Activated gamma-delta T cell treated with anti-CD3 and anti-CD28 coated beads, Interleukin-2, amount 50 U/mL, for 16 hours (primary cell): ENCODE data around the gene TNS4.

Source experiments
- DNase-seq: peaks from one replicate; pipeline ENCODE4 v3.0.0-alpha.2; 2020; ENCODE audit warnings: low read depth

Gene TNS4

DNA sequence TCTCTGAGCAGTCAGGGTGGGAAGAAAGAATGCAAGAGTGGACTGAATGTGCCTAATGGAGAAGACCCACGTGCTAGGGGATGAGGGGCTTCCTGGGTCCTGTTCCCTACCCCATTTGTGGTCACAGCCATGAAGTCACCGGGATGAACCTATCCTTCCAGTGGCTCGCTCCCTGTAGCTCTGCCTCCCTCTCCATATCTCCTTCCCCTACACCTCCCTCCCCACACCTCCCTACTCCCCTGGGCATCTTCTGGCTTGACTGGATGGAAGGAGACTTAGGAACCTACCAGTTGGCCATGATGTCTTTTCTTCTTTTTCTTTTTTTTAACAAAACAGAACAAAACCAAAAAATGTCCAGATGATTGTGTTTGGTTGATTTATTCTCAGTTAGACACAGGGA lies 44.1 kb downstream of the TNS4 start:
- DNase-seq: no peak

DNA sequence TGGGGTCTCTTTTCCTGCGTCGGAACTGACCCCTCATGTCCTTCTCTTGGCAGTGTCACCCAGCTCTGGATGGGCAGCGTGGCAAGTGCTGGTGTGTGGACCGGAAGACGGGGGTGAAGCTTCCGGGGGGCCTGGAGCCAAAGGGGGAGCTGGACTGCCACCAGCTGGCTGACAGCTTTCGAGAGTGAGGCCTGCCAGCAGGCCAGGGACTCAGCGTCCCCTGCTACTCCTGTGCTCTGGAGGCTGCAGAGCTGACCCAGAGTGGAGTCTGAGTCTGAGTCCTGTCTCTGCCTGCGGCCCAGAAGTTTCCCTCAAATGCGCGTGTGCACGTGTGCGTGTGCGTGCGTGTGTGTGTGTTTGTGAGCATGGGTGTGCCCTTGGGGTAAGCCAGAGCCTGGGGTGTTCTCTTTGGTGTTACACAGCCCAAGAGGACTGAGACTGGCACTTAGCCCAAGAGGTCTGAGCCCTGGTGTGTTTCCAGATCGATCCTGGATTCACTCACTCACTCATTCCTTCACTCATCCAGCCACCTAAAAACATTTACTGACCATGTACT lies 44.9 kb downstream of the TNS4 start:
- DNase-seq: no peak

DNA sequence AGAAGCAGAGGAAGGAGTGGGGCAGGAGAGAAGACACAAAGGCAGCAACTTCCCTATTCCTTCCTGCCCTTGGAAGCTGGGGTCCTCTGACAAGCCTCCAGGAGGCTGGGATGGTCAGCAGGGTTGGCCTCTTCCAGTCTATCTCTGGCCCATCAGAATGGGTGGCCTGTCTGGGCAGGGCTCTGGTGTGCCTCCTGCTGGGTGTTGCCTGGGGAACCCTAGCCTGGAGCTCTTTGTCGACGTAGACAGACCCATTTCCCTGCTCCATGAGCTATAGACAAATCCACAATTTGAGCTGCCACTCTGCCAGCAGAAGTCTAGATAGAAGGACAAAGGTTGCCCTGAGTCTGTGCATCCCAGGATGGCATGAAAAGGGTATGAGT lies 46.8 kb downstream of the TNS4 start:
- DNase-seq: no peak

DNA sequence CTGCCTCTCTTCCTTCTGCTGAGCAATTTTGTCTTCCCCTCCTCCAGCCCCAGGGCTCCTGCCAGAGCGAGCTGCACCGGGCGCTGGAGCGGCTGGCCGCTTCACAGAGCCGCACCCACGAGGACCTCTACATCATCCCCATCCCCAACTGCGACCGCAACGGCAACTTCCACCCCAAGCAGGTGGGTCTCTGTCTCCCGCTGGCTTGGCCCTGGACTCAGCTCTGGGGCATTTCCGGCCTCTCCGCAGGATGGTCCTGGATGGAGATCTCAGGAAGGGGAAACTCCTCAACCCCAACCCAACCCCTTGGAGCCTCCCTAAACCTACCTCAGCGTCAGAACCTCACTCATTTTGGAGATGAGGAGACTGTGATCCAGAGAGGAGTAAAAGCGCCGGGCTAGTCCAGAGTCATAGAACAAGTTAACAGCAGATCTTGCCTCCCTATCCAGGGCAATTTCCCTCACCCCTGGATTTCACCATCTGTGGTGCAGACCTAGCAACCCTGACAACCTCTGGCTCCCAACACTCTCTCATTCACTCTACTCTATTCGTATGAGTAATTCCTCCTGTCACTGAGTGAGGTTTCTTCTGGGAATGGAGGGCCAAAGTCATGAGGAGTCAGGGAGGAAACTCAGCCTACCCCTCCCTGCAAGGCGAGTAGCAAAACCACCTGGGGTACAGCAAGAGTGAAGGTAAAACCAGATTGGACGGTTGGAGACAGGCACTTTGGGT lies 47.4 kb downstream of the TNS4 start:
- no peak for DNase-seq

DNA sequence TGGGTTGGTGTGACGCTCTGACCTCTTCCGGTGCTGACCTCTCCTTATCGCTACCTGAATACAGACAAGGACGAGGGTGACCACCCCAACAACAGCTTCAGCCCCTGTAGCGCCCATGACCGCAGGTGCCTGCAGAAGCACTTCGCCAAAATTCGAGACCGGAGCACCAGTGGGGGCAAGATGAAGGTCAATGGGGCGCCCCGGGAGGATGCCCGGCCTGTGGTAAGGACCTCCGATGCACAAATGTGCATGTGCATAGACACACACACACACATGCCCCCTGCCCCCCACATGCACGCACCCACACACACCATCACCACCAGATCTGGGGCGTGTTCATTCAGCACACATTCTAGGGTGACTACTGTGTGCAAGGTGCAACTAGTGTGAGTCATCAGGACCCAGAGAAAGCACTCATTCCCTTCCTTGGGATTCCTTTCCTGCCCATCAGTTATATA lies 48.5 kb downstream of the TNS4 start:
- DNase-seq: no peak

DNA sequence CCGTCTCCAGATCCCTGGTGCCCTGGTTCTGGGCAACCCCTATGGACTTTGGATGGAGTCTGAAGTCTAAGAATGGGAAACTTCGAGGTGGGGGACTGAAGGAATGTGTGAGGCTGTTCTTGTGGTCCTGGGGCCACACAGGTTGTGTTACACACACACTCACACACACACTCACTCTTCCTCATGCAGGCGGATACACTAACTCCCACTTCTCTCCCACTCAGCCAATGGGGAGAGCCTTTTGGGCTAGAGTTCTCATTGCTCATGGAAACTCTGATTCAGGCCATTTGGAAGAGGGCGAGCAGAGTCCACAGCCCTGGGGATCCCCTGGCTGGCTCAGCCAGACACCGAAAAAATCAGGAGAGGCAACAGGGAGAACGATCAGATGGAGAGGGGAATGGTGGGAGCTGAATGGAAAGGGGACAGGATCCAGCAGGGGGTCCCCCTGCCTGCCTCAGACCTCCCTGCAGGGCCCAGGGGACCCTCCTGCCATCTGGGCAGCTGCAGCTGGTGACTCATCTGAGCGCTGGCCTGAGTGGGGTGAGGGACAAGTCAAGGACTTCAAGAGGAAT lies 49.1 kb downstream of the TNS4 start:
- no peak for DNase-seq

DNA sequence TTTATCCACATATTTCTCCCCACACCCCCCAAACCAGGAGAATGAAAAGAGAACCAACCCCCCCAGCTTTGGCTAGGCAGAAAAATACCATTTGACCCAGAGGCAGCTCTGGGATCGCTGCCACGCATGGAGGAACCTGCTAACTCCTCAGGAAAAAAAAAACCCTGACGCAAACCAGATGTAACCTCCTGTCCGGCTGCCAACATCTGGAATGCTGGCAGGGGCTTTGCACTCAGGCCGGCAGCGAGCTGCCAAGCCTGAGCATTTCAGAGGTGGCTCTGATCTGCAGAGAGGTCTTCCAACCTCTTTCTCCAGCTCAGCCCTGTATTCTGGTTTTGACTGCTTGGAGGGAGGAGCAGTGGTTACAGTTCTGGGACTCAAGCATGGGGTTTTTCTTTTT lies 50.0 kb downstream of the TNS4 start:
- DNase-seq: no peak

DNA sequence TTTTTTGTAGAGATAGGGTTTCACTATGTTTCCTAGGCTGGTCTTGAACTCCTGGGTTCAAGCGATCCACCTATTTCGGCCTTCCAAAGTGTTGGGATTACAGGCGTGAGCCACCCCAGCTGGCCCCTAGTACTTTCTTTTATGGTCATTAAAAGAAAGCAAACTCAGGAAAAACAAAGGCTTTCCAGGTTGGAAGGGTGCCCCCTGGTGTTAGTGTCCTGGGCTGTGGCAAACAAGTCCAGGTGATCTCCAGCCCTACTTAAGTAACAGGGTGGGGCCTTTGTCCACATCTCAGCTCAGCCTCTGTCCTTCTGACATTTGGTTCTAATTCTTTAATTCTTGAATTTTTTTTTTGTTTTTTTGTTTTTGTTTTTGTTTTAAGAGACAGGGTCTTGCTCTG lies 51.2 kb downstream of the TNS4 start:
- DNase-seq: no peak

DNA sequence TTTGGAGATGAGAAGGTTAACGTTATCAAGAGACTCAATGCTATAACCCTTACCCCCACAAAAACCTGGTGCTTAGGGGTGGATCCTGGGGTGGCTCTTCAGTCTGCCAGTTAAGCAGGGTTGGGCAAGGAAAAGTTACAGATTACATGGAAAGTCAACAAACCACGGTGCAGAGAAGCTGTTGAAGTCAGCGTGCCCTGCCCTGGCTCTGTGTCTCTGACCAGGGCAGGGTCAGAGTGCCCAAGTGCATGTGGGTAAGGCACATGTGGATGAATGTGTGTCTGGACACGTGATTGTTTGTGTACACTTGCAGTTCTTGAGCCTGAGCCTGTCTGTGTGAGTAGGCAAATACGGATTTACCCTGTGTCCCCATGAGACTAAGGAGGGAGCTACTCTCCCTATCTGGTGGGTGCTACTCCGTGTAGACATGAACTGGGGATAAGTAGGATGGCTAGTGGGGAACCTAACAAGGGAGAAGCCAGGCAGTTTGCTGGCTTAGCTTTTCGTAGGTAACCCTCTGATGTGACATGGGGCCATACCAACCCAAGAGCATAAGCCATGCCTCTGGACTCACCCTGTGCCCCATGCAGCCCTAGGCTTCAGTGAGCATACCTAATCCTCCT lies 52.7 kb downstream of the TNS4 start:
- DNase-seq: no peak

DNA sequence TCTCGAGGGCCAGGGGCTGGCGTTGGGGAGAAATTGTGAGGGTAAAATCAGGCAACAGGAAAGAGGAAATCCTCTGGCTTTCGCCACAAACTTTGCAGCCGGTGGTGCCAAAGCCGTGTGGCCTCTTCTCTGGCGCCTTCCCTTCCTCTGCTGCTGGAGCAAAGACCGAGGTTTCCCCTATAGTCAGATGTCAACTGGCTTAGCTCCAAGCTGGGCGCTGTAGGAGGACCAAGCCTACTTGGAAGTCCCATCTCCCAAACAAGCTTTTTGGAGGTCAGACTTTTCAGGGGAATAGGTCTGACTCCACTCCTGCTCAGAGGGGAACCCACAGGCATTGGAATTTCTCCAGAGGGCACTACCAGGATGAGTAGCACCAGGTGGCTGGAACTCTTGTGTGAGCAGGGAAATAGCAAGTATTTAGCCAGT lies 53.2 kb downstream of the TNS4 start:
- DNase-seq: no peak

DNA sequence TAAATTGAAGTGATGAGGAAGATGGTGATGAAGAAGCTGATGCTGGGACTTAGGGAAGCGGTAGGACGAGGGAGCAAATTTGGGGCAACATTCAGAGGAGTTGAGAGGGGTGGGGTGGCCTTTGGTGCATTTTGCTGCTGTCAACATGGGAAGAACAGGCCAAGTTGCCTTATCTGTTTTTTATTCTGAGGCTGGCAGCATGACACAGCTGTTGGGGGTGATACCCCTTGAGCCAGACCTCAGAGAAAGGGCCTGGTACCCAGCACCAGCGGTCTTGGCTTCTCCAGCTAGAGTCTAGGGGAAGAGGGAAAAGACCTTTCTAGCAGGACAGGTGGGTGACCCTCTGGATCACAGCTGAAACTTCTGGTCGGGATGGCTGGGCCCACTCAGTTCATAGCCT lies 53.6 kb downstream of the TNS4 start:
- DNase-seq: no peak

DNA sequence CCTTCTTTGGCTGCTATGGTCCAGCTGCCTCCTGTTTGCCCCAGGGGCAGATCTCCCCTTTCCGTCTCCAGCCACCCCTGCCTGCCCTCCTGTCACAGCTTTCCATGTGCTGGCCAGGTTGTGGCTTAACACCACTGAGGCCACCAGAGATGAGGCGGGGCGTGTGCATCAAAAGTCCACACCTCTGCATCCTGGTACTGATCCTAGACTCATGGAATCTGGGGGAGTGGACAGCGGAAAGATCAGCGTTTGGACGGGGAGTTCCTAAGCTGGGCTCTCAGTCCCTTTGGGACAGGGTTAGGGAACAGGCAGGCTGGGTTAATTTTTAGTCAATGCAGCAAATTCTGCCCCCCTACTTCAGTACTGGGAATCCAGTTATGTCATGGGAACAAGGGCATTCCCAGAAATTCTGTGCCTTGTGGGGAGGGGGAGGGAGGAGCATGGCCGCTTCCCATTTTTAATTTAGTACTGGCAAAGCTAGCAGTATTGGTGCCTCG lies 54.2 kb downstream of the TNS4 start:
- no peak for DNase-seq

DNA sequence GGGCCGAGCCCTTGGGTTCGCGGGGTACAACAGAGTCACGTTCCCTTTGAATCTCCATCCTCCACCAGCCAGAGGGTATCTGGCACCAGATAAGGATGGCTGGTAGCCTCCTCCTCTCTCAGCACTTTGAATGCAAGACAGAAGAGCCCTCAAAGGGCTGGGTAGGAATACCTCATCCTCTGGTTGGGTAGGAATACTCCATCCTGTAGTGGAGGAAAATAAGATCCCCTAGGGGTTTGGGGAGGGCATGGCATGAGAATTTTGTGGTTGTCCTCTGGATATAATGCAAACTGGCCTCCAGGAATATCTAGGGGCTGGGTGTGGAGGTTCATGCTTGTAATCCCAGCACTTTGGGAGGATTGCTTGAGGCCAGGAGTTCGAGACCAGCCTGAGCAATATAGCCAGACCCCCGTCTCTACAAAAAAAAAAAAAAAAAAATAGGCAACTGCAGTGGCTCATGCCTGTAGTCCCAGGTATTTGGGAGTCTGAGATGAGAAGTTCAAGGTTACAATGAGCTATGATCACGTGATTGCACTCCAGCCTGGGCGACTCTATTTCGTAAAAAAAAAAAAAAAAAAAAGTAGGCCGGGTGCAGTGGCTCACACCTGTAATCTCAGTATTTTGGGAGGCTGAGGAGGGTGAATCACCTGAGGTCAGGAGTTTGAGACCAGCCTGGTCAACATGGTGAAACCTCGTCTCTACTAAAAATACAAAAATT lies 55.5 kb downstream of the TNS4 start:
- DNase-seq: no peak

DNA sequence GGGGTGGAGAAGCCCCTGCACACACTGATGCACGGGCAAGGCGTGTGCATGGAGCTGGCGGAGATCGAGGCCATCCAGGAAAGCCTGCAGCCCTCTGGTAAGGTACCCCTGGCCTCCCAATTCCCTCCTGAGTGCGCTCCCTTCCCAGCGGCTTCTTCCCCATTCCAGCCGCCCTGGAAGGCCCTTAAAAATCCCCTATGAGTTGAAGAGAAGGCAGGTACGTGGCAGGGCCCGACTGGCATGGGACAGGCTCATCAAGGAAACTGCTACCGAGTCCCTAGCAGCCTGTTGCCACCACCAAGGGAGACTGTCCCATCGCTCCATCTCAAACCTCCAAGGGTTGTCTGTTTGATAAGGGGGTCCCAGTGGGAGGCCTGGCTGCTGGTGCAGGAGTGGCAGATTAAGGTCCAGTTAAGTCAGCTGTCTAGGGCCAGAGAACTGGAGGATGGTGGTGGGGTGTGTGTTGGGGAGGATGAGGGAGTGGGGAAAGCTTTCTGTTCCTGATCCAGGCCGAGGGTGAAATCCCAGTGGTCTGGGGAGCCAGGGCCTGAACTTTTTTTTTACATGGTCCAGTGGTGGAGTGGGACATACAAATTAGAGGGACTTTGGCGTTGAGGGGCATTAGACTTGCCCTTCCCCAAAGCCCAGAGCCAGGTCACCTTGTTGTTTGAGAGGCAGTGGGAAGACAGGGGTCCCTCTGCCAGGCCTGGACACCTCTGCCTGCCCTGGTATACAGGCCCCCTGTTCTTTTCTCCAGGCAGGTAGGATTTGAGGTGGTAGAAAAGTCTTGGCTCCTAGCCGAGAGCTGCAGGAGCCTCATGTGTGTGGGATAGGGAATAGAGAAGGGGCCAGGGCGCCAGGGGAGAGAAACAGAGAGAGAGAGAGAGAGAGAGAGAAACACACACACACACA lies 57.2 kb downstream of the TNS4 start:
- no peak for DNase-seq

DNA sequence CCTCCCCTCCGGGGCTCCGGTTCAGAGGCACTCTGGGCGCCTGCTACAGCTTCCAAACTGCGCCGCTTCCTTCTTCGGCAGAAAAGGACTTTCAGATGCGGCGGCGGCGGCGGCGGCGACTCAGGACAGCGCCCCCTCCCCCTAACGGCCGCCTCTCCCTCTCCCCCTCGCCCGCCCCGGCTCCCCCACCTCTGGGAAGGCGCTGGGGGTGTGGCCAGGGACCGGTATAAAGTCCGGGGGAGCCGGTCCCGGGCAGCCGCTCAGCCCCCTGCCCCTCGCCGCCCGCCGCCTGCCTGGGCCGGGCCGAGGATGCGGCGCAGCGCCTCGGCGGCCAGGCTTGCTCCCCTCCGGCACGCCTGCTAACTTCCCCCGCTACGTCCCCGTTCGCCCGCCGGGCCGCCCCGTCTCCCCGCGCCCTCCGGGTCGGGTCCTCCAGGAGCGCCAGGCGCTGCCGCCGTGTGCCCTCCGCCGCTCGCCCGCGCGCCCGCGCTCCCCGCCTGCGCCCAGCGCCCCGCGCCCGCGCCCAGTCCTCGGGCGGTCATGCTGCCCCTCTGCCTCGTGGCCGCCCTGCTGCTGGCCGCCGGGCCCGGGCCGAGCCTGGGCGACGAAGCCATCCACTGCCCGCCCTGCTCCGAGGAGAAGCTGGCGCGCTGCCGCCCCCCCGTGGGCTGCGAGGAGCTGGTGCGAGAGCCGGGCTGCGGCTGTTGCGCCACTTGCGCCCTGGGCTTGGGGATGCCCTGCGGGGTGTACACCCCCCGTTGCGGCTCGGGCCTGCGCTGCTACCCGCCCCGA lies 58.0 kb downstream of the TNS4 start, which contains the start of gene IGFBP4:
Gene IGFBP4, plus strand, starts transcription at position 255 of the 792 bp plus-strand sequence. Its CDS starts 286 bp downstream, at position 541.
- peak; percentile 48 for DNase-seq

DNA sequence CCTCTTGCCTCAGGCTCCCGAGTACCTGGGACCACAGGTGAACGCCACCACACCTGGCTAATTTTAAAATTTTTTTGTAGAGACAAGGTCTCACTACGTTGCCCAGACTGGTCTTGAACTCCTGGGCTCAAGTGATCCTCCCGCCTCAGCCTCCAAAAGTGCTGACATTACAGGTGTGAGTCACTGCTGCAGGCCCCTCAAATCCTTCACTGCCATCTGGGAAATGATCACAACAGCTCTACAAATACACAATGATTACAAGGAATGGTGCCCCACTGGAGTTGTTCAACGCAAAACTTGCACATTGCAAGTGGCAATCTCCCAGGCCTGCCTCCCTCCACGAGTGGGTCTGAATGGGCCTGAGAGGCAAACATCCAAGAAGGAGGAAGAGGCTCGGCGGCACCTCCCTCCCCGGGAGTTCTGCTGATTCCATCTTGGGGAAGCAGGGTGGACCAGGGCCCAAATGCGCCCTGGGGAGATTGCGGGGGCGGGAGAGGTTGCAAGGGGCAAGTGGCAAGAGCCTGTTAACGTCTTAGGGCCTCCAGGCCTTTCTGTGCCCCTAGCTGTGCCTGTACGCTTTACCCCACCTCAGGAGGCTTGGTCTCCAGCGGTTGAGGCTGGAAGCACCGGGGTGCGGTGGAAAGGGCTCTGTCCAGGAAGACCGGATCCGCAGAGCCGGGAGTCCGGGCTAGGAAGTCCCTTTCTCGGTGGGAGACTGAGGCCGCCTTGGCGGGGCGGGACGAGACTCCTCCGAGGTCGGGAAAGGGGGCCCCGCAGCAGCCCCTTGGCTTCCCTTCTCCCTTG lies 58.8 kb downstream of the TNS4 start:
- no peak for DNase-seq

DNA sequence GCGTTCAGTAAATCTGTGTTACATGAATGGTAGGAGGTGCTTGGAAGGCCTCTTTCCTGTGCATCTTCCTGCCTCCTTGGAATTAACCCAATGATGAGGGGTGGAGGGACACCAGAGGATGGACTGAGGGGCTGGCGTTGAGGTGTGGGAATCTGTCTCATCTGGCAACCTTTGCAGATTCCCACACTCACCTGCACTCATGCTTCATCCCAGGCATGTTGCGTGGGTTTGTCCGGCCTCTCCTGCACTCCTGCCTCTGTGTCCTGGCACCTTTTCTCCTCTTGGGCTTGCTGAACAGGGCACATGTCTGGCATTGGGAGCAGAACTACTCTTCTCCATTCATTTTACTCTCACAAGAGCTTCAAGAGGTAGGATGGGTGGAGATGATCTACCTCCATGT lies 61.3 kb downstream of the TNS4 start:
- no peak for DNase-seq

DNA sequence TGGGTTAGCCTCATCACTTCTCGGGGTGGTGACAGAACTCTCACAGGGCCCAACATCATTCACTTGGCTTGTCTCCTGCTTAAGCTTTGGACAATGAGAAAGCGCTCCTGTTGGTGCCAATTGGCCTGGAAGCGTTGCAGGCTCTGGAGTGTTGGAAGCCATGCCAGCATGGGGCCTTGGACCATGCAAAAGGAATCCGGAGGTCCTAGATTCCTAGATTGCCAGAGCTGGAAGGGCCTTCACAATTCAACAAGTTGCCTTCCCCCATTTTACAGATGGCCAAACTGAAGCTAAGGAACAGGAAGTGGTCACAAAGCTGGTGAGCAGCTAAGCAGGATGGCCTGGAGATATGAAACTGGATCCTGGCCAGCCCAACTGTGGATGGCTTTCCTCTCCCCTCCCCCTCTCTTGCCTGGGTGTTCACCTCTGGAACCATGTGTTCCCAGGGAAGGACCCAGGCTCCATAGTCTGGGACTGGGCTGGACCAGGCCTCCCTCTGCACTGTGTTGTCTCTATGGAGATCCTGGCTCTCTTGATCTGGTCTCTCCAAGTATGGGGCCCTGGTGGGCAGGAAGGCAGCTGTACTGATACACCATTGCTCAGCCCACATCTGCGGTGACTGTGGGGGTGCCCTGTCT lies 64.2 kb downstream of the TNS4 start:
- DNase-seq: no peak

DNA sequence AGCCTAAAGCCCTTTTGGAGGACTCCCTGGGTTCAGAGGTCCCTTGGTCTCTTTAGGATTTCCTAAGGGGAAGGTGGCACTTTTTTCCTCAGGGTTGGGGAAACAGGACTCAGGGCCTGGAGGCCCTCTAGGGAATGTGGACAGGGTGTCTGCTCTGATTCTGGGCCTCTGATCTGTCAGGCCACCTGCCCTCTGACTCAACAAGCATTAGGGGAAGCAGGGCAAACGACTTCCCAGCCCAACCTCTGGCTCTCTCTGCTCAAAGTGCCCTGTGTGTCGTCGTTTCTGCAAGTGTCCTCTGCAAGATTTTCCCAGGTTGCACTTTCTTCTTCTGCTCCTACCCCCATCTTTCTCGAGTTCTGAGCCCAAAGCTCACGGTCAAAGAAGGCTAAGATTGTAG lies 64.8 kb downstream of the TNS4 start:
- no peak for DNase-seq
